ENCODE measurements around the gene POLL.

POLL gene

GRCh38 chr10:101561068-101561915, 26.8 kb downstream of the POLL start:
- in situ Hi-C loops (cut with HindIII; ENCODE audit: low sequenced_read_pairs) = no loop called here

DNA sequence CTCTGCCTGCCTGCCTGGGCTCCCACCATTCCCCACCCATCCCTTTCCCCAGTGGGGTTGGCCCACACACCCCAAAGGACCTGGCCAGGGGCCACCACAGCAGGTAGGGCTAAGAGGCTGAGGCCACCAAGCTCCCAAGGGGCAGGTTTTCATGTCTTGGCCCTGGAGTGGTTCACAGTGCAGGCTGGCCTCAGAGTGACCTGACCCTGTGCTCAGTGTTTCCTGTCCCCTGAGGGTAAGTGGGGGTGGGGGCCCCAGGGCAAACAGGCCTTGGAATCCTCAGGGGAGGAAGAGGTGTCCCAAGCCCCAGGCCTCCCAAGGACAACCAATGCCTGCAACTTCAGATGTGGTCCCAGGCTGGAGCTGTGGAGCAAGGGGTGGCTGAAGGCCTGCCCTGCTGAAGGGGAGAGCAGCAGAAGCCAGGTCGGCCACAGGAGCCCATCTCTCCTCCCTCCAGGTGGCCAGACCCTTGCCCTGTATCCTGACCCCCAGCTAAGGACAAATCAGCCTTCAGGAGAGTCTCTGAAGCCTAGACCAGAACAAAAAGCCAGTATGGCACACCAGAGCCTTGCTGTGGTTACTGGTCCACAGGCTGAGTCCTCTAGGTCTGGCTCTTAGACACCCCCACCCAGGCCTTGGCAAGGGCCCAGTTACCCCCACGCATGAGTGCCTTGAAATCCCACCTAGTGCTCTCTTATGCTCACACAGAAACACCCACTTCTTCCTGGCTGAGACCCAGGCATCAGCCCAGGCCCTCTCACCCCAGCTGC, 27.6 kb downstream of the POLL start:
- in situ Hi-C loops (cut with HindIII; ENCODE audit: low sequenced_read_pairs) = no loop called here

- in situ Hi-C loops (cut with HindIII; ENCODE audit: low sequenced_read_pairs) = no loop called here
Measured at GRCh38 chr10:101559596-101560297, 28.3 kb downstream of the POLL start.

- in situ Hi-C loops (cut with HindIII; ENCODE audit: low sequenced_read_pairs) = no loop called here
Measured at GRCh38 chr10:101558671-101559595, 29.1 kb downstream of the POLL start.

- in situ Hi-C loops (cut with HindIII; ENCODE audit: low sequenced_read_pairs) = no loop called here
Measured at GRCh38 chr10:101558204-101558603, 29.9 kb downstream of the POLL start.

GRCh38 chr10:101557541-101557940, 30.5 kb downstream of the POLL start:
- in situ Hi-C loops (cut with HindIII; ENCODE audit: low sequenced_read_pairs) = no loop called here

- in situ Hi-C loops (cut with HindIII; ENCODE audit: low sequenced_read_pairs) = no loop called here
Measured at GRCh38 chr10:101552442-101552841, 35.6 kb downstream of the POLL start.

GRCh38 chr10:101550965-101551364, 37.1 kb downstream of the POLL start:
- in situ Hi-C loops (cut with HindIII; ENCODE audit: low sequenced_read_pairs) = no loop called here

DNA sequence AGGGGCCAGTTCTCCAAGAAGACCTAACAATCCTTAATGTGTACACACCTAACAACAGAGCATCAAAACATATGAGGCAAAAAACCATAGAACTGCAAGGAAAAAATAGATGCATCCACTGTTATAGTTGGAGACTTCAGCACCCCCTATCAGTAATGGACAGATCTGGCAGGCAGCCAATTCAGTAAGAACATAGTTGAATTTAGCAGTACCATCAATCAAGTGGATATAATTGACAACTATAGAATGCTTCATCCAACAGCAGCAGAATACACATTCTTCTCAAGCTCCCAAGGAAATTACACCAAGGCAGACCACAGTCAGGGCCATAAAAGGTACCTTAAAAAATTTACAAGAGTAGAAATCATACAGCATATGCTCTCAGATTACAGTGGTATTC, 42.2 kb downstream of the POLL start:
- in situ Hi-C loops (cut with HindIII; ENCODE audit: low sequenced_read_pairs) = no loop called here

DNA sequence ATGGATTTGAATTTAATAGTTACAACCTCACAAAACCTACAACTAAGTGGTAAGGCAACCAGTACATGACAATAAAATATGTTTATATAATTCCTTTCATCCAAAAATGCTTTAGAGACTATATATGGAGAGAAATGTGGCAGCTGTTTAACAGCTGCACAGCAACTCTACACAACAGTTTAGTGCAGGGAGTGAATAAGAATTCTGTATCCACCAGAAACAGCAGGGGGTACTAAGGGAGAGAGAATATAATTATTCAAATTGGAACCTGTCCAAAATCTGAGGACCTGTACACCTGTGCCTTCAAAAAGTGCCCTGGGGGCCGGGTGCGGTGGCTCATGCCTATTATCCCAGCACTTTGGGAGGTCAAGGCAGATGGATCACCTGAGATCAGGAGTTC, 49.6 kb downstream of the POLL start:
- in situ Hi-C loops (cut with HindIII; ENCODE audit: low sequenced_read_pairs) = no loop called here

- in situ Hi-C loops (cut with HindIII; ENCODE audit: low sequenced_read_pairs) = no loop called here
Measured at GRCh38 chr10:101536800-101537199, 51.3 kb downstream of the POLL start.

GRCh38 chr10:101535949-101536348, 52.1 kb downstream of the POLL start:
- in situ Hi-C loops (cut with HindIII; ENCODE audit: low sequenced_read_pairs) = no loop called here

DNA sequence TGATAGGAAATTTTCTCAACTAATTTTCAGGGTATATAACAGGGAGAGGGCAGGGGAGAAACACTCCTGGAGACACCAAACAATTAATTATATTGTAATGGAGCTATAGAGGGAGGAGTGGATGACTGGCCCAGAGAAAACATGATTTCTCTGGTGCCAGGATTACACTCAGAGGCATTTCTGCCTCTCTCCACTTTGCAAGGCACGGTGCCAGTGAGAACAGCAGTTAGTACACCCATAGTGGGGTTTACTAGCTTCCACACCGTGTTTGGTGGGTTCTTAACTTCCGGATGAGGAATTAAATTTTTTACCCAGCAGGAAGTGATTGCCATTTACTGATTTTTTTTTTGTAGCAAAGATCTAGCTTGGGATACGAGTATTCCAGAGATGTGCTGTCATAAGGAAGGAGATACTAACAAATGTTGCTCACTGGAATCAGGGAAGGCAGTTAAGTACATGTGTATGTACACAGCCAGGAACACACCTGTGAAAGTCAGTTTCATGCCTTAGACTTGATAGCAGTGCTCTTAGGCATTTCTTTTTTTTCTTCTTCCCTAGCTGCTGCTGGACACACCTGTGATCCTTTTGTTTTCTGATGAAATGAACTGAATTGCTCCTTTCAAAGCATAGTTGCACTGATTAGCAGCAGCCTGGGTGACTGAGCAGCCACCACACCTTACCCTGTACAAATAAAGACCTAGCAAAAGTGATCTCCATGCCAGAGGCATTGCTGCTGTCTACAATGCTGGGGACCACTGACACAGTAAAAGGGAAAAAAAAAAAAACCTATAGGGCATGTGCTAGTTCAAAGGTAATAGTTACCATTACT, 58.1 kb downstream of the POLL start:
- in situ Hi-C loops (cut with HindIII; ENCODE audit: low sequenced_read_pairs) = no loop called here

DNA sequence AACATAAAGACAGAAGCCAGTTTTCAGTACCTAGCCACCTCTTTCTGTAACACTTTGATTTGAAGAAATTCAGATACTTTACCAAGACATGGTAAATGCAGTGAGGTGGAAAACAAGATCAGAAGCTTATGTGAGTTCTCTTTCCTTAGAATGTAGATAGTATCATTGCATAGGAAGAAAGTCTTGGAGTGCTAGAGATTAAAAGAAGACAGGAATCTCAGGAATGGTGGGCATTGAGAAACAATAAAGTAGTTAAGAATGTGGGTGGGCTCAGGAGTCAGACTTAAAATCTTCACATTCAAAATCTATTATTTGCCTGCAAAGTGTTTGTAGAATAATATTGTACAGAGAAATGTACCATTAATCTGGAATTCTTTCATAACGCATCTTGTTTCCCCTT, 58.9 kb downstream of the POLL start:
- in situ Hi-C loops (cut with HindIII; ENCODE audit: low sequenced_read_pairs) = no loop called here

All from DLD1 (cell line).